Measurements from ENCODE around the gene KIF27. TPM values are rescaled to one million over a fixed set of nuclear protein-coding genes. Genes with fewer than 3 reads are reported as not detected.
"Not testable (repeated sequence)": the region's sequence is repeated elsewhere in the genome, so short reads cannot be mapped to it uniquely, and the experiment has no call there.

The KIF27 gene
- polyA plus RNA-seq, 1 donor: 8.0 TPM

- peaks cover 3% of the 10 kb centered on the region for H3K36me3 ChIP-seq (ENCODE audit: control insufficient read depth, insufficient read depth, low read length)
- H3K27ac ChIP-seq (ENCODE audit: low read length): peak overlapping the region; percentile 57
- H3K4me3 ChIP-seq (ENCODE audit: low read length): no peak overlapping the region
- WGBS (ENCODE audit: insufficient coverage, low lambda C conversion rate): no CpG with 5 or more reads among the region's 3 CpGs
- no peaks in the 10 kb centered on the region for H3K9me3 ChIP-seq (ENCODE audit: control insufficient read depth, low read depth, low read length)
- DNase-seq: peak; percentile 75 to 79
- H3K4me1 ChIP-seq (ENCODE audit: control insufficient read depth, insufficient read depth, low read length): no peaks in the 10 kb centered on the region
- no peaks in the 10 kb centered on the region for H3K27me3 ChIP-seq (ENCODE audit: control insufficient read depth, insufficient read depth, low read length)
Measured at GRCh38 chr9:83933790-83934189, 12.6 kb upstream of the KIF27 start.

GRCh38 chr9:83932851-83933250, 11.6 kb upstream of the KIF27 start:
- Histone ChIP-seq H3K4me3 (ENCODE audit: low read length) (no peak overlapping the region), H3K9me3 (ENCODE audit: control insufficient read depth, low read depth, low read length) (no peaks in the 10 kb centered on the region), H3K27me3 (ENCODE audit: control insufficient read depth, insufficient read depth, low read length) (no peaks in the 10 kb centered on the region), H3K4me1 (ENCODE audit: control insufficient read depth, insufficient read depth, low read length) (no peaks in the 10 kb centered on the region), H3K36me3 (ENCODE audit: control insufficient read depth, insufficient read depth, low read length) (no peaks in the 10 kb centered on the region), H3K27ac (ENCODE audit: low read length) (no peak overlapping the region)
- no peak for DNase-seq
- 93% methylated on average over 2 of the region's 5 CpGs for WGBS (ENCODE audit: insufficient coverage, low lambda C conversion rate)

GRCh38 chr9:83932011-83932410, 10.8 kb upstream of the KIF27 start:
- Histone ChIP-seq H3K9me3 (ENCODE audit: control insufficient read depth, low read depth, low read length) (no peaks in the 10 kb centered on the region), H3K27ac (ENCODE audit: low read length) (no peak overlapping the region), H3K4me1 (ENCODE audit: control insufficient read depth, insufficient read depth, low read length) (no peaks in the 10 kb centered on the region), H3K36me3 (ENCODE audit: control insufficient read depth, insufficient read depth, low read length) (no peaks in the 10 kb centered on the region), H3K4me3 (ENCODE audit: low read length) (no peak overlapping the region), H3K27me3 (ENCODE audit: control insufficient read depth, insufficient read depth, low read length) (no peaks in the 10 kb centered on the region)
- WGBS (ENCODE audit: insufficient coverage, low lambda C conversion rate): no CpG with 5 or more reads among the region's 2 CpGs
- no peak for DNase-seq

GRCh38 chr9:83930881-83931280, 9.6 kb upstream of the KIF27 start:
- H3K27ac ChIP-seq (ENCODE audit: low read length): no peak overlapping the region
- no peaks in the 10 kb centered on the region for H3K36me3 ChIP-seq (ENCODE audit: control insufficient read depth, insufficient read depth, low read length)
- no peak overlapping the region for H3K4me3 ChIP-seq (ENCODE audit: low read length)
- DNase-seq: no peak
- no peaks in the 10 kb centered on the region for H3K27me3 ChIP-seq (ENCODE audit: control insufficient read depth, insufficient read depth, low read length)
- H3K4me1 ChIP-seq (ENCODE audit: control insufficient read depth, insufficient read depth, low read length): no peaks in the 10 kb centered on the region
- H3K9me3 ChIP-seq (ENCODE audit: control insufficient read depth, low read depth, low read length): no peaks in the 10 kb centered on the region
- no CpG with 5 or more reads among the region's 5 CpGs for WGBS (ENCODE audit: insufficient coverage, low lambda C conversion rate)

GRCh38 chr9:83927591-83927990, 6.4 kb upstream of the KIF27 start:
- WGBS (ENCODE audit: insufficient coverage, low lambda C conversion rate): no CpG with 5 or more reads among the region's 1 CpG
- no peaks in the 10 kb centered on the region for H3K27me3 ChIP-seq (ENCODE audit: control insufficient read depth, insufficient read depth, low read length)
- H3K9me3 ChIP-seq (ENCODE audit: control insufficient read depth, low read depth, low read length): no peaks in the 10 kb centered on the region
- DNase-seq: no peak
- no peaks in the 10 kb centered on the region for H3K4me1 ChIP-seq (ENCODE audit: control insufficient read depth, insufficient read depth, low read length)
- H3K36me3 ChIP-seq (ENCODE audit: control insufficient read depth, insufficient read depth, low read length): no peaks in the 10 kb centered on the region
- H3K27ac ChIP-seq (ENCODE audit: low read length): no peak overlapping the region
- no peak overlapping the region for H3K4me3 ChIP-seq (ENCODE audit: low read length)

- WGBS (ENCODE audit: insufficient coverage, low lambda C conversion rate): 0% methylated on average over 1 of the region's 16 CpGs
- H3K27me3 ChIP-seq (ENCODE audit: control insufficient read depth, insufficient read depth, low read length): no peaks in the 10 kb centered on the region
- H3K27ac ChIP-seq (ENCODE audit: low read length): peak overlapping the region; percentile 94
- H3K4me1 ChIP-seq (ENCODE audit: control insufficient read depth, insufficient read depth, low read length): peaks cover 5% of the 10 kb centered on the region
- peak; percentile 51 to 85 for DNase-seq
- peak overlapping the region; percentile 79 for H3K4me3 ChIP-seq (ENCODE audit: low read length)
- peaks cover 2% of the 10 kb centered on the region for H3K36me3 ChIP-seq (ENCODE audit: control insufficient read depth, insufficient read depth, low read length)
- no peaks in the 10 kb centered on the region for H3K9me3 ChIP-seq (ENCODE audit: control insufficient read depth, low read depth, low read length)
Measured at GRCh38 chr9:83920469-83920926, 734 bp downstream of the KIF27 start.

- H3K4me1 ChIP-seq (ENCODE audit: control insufficient read depth, insufficient read depth, low read length): peaks cover 5% of the 10 kb centered on the region
- peaks cover 2% of the 10 kb centered on the region for H3K36me3 ChIP-seq (ENCODE audit: control insufficient read depth, insufficient read depth, low read length)
- no peak overlapping the region for H3K27ac ChIP-seq (ENCODE audit: low read length)
- no peak for DNase-seq
- WGBS (ENCODE audit: insufficient coverage, low lambda C conversion rate): no CpG with 5 or more reads among the region's 1 CpG
- no peak overlapping the region for H3K4me3 ChIP-seq (ENCODE audit: low read length)
- H3K9me3 ChIP-seq (ENCODE audit: control insufficient read depth, low read depth, low read length): no peaks in the 10 kb centered on the region
- H3K27me3 ChIP-seq (ENCODE audit: control insufficient read depth, insufficient read depth, low read length): no peaks in the 10 kb centered on the region
Measured at GRCh38 chr9:83919111-83919510, 2.1 kb downstream of the KIF27 start.

GRCh38 chr9:83912194-83912593, 9.0 kb downstream of the KIF27 start:
- not testable (repeated sequence) for DNase-seq
- WGBS (ENCODE audit: insufficient coverage, low lambda C conversion rate): 100% methylated on average over 1 of the region's 3 CpGs

GRCh38 chr9:83906144-83906543, 15.1 kb downstream of the KIF27 start:
- Histone ChIP-seq H3K27me3 (ENCODE audit: control insufficient read depth, insufficient read depth, low read length) (no peaks in the 10 kb centered on the region), H3K9me3 (ENCODE audit: control insufficient read depth, low read depth, low read length) (no peaks in the 10 kb centered on the region), H3K27ac (ENCODE audit: low read length) (no peak overlapping the region), H3K36me3 (ENCODE audit: control insufficient read depth, insufficient read depth, low read length) (peaks cover 4% of the 10 kb centered on the region), H3K4me3 (ENCODE audit: low read length) (no peak overlapping the region), H3K4me1 (ENCODE audit: control insufficient read depth, insufficient read depth, low read length) (no peaks in the 10 kb centered on the region)
- no peak for DNase-seq

More at GRCh38 chr9:83912194-83912593, 9.0 kb downstream of the KIF27 start:
- not testable (repeated sequence) for H3K27me3 ChIP-seq (ENCODE audit: control insufficient read depth, insufficient read depth, low read length); H3K4me1 ChIP-seq (ENCODE audit: control insufficient read depth, insufficient read depth, low read length); H3K27ac ChIP-seq (ENCODE audit: low read length); H3K36me3 ChIP-seq (ENCODE audit: control insufficient read depth, insufficient read depth, low read length); H3K4me3 ChIP-seq (ENCODE audit: low read length); H3K9me3 ChIP-seq (ENCODE audit: control insufficient read depth, low read depth, low read length)

GRCh38 chr9:83900615-83901014, 20.6 kb downstream of the KIF27 start:
- not testable (repeated sequence) for H3K4me1 ChIP-seq (ENCODE audit: control insufficient read depth, insufficient read depth, low read length); H3K27me3 ChIP-seq (ENCODE audit: control insufficient read depth, insufficient read depth, low read length); H3K27ac ChIP-seq (ENCODE audit: low read length); H3K36me3 ChIP-seq (ENCODE audit: control insufficient read depth, insufficient read depth, low read length); DNase-seq; H3K9me3 ChIP-seq (ENCODE audit: control insufficient read depth, low read depth, low read length); H3K4me3 ChIP-seq (ENCODE audit: low read length)
- WGBS (ENCODE audit: insufficient coverage, low lambda C conversion rate): no CpG with 5 or more reads among the region's 5 CpGs

- not testable (repeated sequence) for H3K4me1 ChIP-seq (ENCODE audit: control insufficient read depth, insufficient read depth, low read length); H3K36me3 ChIP-seq (ENCODE audit: control insufficient read depth, insufficient read depth, low read length)
- no CpG with 5 or more reads among the region's 2 CpGs for WGBS (ENCODE audit: insufficient coverage, low lambda C conversion rate)
Measured at GRCh38 chr9:83894301-83894700, 26.9 kb downstream of the KIF27 start.

More at GRCh38 chr9:83894301-83894700, 26.9 kb downstream of the KIF27 start:
- not testable (repeated sequence) for H3K9me3 ChIP-seq (ENCODE audit: control insufficient read depth, low read depth, low read length); DNase-seq; H3K4me3 ChIP-seq (ENCODE audit: low read length); H3K27me3 ChIP-seq (ENCODE audit: control insufficient read depth, insufficient read depth, low read length); H3K27ac ChIP-seq (ENCODE audit: low read length)

Data from large intestine (tissue), 3 donors.